CD14-positive monocyte (primary cell): ENCODE data around the gene KRTAP5-8. TPM values are rescaled to one million over a fixed set of nuclear protein-coding genes. Genes with fewer than 3 reads are reported as not detected.

ENCODE experiments used
- polyA plus RNA-seq, 3 donors: library from polyadenylated mRNA; depleted of rRNA in 1 of 3; unstranded in 2 of 3; stranded (reverse) in 1 of 3; fragments of 300-500 nt in 2 of 3; fragments of >200 nt in 1 of 3; fragmentation: Illumina TruSeq in 2 of 3; gene quantifications; 1 replicate in 2 of 3; 2 replicates in 1 of 3; pipeline ENCODE4 v1.2.3, GENCODE V29; 2012 to 2021
- small RNA-seq: library from RNA; depleted of rRNA; stranded (forward); fragments of <200 nt; gene quantifications from one replicate; pipeline ENCODE3, GENCODE V24; 2012; ENCODE audit warnings: low read depth; ENCODE audit not compliant: insufficient read length

KRTAP5-8 gene
- polyA plus RNA-seq, 3 donors: 0.08 TPM; not detected in 2

Small RNAs within 50 kb of the gene (small RNA-seq; reads per million reads assigned to genes)
- gene AP000867.1: not detected
- not detected for gene KRTAP5-14P

Other genes starting within 250 kb of the KRTAP5-8 start
- gene DHCR7, start 89.6 kb upstream of the KRTAP5-8 start, polyA plus RNA-seq: 1 to 10 TPM; 2.2 to 3.9 (median 2.2) TPM
- 100 to 1,000 TPM in 1 of 3 donors, 10 to 100 TPM in 2; 44.1 to 162 (median 44.8) TPM for gene NADSYN1, start 84.8 kb upstream of the KRTAP5-8 start, polyA plus RNA-seq
- gene KRTAP5-7, start 10.8 kb upstream of the KRTAP5-8 start, polyA plus RNA-seq: under 1 TPM in 1 of 3 donors, not detected in 2; 0.05 TPM
- gene KRTAP5-9, start 10.4 kb downstream of the KRTAP5-8 start, polyA plus RNA-seq: under 1 TPM in 1 of 3 donors, not detected in 2; 0.29 TPM
- not detected for gene KRTAP5-10, start 27.5 kb downstream of the KRTAP5-8 start, polyA plus RNA-seq
- gene KRTAP5-11, start 44.9 kb downstream of the KRTAP5-8 start, polyA plus RNA-seq: not detected